NOMO-1 treated with DMSO at 0.1 percent for 48 hours (cell line): ENCODE measurements around the gene WT1.

ENCODE experiments used
- DNase-seq: peaks from one replicate; lab custom pipeline; 2025; ENCODE audit not compliant: unreplicated experiment; lab: John Stamatoyannopoulos, UW

WT1 gene

GRCh38 chr11:32425761-32426160 is 9.6 kb downstream of the WT1 start:
- DNase-seq = no peak

GRCh38 chr11:32422545-32422944 is 12.8 kb downstream of the WT1 start:
- no peak for DNase-seq

- no peak for DNase-seq
These were observed 13.3 kb downstream of the WT1 start for GRCh38 chr11:32421992-32422391.

GRCh38 chr11:32420937-32421901 is 14.1 kb downstream of the WT1 start:
- no peak for DNase-seq

- no peak for DNase-seq
These were observed 15.2 kb downstream of the WT1 start for GRCh38 chr11:32420139-32420538.

- no peak for DNase-seq
These were observed 16.5 kb downstream of the WT1 start for GRCh38 chr11:32418836-32419235.

GRCh38 chr11:32417806-32418205 is 17.5 kb downstream of the WT1 start:
- DNase-seq = no peak

- DNase-seq = no peak
These were observed 19.0 kb downstream of the WT1 start for GRCh38 chr11:32416301-32416700.

- no peak for DNase-seq
These were observed 20.4 kb downstream of the WT1 start for GRCh38 chr11:32414925-32415324.

- DNase-seq = no peak
These were observed 23.3 kb downstream of the WT1 start for GRCh38 chr11:32411942-32412615.

- no peak for DNase-seq
These were observed 29.7 kb downstream of the WT1 start for GRCh38 chr11:32405592-32405991.

GRCh38 chr11:32402836-32403235 is 32.5 kb downstream of the WT1 start:
- DNase-seq = no peak

GRCh38 chr11:32400670-32401369 is 34.5 kb downstream of the WT1 start:
- DNase-seq = no peak

GRCh38 chr11:32400196-32400595 is 35.1 kb downstream of the WT1 start:
- no peak for DNase-seq

GRCh38 chr11:32396991-32397390 is 38.3 kb downstream of the WT1 start:
- no peak for DNase-seq

GRCh38 chr11:32396331-32396730 is 39.0 kb downstream of the WT1 start:
- DNase-seq = no peak

- DNase-seq = no peak
These were observed 40.2 kb downstream of the WT1 start for GRCh38 chr11:32395127-32395526.

GRCh38 chr11:32392840-32393239 is 42.5 kb downstream of the WT1 start:
- DNase-seq = no peak

GRCh38 chr11:32391956-32392553 is 43.3 kb downstream of the WT1 start:
- no peak for DNase-seq

GRCh38 chr11:32391479-32391878 is 43.9 kb downstream of the WT1 start:
- DNase-seq = no peak

GRCh38 chr11:32390712-32391111 is 44.6 kb downstream of the WT1 start:
- no peak for DNase-seq
